Smooth muscle cell of the brain vasculature (primary cell): ENCODE results near the gene CYBB.

Experiments
- DNase-seq: peaks from one replicate; pipeline ENCODE4 v3.0.0-alpha.2; 2012; ENCODE audit warnings: low read depth, low spot score

CYBB gene

DNA sequence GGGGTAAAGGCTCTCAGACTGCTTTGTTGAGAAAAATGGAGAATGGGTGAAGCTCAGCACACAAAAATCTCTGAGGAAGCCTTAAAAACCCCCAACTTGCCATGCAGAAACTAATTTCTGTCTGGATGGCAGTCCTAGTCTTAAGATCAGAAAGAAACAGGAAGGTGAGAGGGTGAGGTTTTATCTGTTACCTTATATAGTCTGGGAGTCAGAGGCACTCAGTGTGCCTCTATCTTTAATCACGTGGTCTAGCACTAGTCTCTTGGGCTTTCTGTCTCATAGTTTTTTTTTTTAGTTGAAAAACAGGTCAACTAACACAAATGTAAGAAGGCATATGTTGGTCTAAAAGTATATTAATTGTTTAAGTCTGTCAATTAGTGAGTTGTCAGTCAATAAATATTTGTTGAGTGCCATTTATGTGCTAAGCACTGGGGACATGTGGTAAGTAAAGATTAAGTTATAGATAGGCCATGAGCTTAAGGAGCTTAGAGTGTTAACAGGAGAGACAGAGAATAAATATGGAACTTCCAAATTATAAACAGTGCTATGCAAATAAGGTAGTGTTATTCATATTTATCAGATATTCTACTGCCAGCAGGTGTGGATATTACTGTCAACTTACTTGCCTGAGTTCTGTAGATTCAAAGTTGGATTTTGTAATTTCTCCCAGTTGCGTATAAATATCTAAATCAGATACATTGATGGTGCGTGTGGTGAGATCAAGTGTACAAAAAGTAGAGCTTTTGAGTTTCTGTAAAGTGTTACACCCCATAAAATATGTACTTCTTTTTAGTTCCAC lies 7.0 kb downstream of the CYBB start:
- DNase-seq, result no peak

DNA sequence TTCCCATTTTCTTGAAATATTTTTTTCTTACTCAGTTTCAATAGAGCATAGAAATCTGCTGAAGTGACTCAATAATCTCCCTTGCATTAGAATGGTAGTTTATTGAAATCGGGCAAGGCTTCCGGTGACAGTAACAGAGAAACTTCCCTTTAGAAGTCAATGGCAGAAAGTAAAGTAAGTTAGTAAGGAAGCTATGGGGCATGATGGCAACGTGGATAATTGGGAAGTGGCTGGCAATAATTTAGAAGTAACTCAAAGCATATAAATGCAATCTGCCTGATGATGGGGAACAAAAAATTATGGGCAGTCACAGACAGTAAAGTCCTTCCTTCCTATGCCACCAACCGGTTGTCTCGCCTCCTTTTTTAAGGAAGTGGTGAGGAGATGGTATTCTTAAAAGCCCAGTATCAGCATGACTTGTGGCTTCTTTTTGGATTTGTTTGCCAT lies 7.6 kb downstream of the CYBB start:
- DNase-seq, result no peak

DNA sequence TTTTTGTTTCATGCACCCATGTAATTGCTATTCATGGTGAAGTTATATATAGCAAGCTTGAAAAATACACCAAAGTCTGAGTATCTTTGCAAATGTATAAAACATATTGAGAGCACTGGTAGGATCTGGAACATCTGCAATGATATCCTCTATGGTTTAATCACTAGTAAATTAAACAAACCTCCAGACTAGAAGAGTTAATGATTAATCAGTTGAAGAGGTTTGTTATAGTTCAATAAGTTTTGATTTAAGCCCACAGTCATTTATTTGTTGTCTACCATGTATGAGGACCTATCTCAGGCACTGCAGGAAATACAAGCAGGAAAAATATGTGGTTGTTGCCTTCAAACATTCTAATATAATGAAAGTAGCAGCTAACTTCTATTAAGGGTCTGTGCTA lies 16.5 kb downstream of the CYBB start:
- no peak for DNase-seq

- no peak for DNase-seq
These were observed 16.9 kb downstream of the CYBB start for GRCh38 chrX:37796805-37797204.

DNA sequence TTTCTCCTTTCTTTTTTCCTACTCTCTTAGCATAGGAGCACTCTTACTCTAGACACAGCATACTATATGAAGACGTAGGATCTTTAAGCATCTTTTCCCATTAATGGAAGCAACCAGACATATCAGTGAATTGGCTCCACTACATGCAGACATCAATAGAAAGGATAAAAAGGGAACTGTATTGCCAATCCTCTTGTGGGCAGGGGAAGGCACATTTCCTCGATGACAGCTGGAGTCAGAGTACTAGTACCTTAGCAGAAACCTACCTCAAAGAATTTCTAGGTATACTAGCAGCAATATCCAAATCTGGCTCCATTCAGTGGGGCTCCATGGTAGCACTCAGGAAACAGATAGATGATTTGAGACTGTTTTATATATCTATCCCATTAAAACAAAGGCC lies 20.1 kb downstream of the CYBB start:
- DNase-seq, result no peak

GRCh38 chrX:37800717-37801116 lies 20.9 kb downstream of the CYBB start:
- DNase-seq, result no peak

- peak; percentile 13 for DNase-seq
These were observed 22.2 kb downstream of the CYBB start for GRCh38 chrX:37802028-37802427.

DNA sequence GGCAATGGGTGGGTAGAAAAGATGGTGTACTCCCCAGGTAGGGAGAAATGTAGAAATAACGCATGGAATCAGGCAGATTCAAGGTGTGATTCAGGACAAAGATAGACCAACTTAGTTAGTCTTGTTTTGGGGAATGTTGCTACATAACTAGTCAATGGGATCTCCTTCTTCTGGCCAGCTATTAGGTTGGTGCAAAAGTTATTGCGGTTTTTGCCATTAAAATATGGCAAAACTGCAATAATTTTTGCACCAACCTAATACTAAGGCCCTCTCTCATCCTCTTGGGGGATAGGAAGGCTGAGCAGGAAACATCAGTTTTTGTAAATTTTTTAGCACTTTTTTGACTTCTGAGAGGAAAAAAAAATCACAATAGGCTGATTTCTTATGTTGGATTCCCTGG lies 23.2 kb downstream of the CYBB start:
- no peak for DNase-seq

- DNase-seq, result no peak
These were observed 30.1 kb downstream of the CYBB start for GRCh38 chrX:37809970-37810369.

DNA sequence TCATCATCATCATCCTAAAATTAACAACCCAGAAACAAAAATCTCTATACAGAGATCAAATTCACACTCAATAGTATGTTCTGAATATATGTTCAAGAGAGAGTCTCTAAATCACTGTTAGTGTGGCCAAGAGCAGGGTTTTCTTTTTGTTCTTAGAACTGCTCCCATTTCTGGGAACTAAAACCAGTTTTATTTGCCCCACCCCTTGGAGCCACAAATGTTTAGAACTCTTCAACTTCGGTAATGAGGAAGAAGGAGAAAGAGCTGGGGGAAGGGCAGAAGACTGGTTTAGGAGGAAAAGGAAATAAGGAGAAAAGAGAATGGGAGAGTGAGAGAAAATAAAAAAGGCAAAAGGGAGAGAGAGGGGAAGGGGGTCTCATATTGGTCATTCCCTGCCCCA lies 32.3 kb downstream of the CYBB start:
- no peak for DNase-seq

- DNase-seq, result no peak
These were observed 33.7 kb downstream of the CYBB start for GRCh38 chrX:37813570-37813969.

DNA sequence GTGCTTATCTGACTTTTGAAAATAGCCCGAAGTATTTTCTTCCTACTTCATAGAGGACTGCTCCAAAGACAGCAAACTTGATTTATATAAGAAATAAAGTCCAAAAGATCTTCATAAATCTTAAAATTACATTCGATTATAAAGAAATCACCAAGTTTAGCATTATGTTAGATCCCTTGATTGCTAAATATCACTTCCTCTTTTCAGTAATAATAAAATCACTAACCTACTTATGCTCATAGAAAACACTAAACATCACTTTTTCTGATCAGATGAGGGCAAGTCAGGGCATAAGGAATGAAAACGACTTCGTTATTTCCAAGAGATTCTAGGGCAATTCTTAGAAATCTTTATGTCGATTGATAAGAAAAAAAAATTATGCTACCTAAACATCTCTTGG lies 35.5 kb downstream of the CYBB start:
- no peak for DNase-seq

DNA sequence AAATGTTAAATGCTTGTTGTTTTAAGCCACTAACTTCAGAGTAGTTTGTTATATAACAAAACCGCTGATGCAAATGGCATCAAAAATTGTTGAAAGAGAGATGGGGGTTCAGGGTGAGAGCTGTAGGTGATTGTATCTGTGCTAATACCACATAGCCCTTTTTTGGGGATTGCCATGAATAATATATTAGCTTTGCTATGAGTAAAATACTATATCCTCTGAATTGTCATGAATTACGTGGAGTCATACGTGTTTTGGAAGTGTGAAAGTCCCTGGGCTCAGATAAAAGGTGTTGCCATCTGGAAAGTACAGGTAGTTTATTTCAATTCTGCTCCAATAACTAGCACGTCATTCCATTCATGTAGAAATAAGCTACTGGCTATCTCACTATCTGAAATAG lies 36.9 kb downstream of the CYBB start:
- no peak for DNase-seq

- no peak for DNase-seq
These were observed 37.3 kb downstream of the CYBB start for GRCh38 chrX:37817176-37817575.

- DNase-seq, result no peak
These were observed 37.7 kb downstream of the CYBB start for GRCh38 chrX:37817579-37817978.

DNA sequence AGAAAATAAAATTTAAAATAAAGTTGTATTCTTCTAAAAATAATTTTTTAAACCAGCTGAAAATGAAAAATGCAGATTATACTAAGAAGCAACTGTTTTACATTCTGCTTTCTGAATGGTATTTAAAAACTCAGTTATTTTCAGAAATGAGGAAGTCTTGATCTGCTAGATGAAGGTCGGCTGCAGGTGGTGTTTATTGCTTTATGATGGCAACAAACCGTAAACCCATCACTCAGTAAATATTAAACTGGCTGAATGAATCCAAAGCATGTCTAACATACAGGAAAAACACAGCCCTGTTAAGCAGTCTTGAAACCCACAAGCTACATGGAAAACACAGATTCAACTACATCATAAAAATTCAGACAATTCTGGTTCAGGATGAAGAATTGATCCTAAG lies 38.2 kb downstream of the CYBB start:
- DNase-seq, result no peak

DNA sequence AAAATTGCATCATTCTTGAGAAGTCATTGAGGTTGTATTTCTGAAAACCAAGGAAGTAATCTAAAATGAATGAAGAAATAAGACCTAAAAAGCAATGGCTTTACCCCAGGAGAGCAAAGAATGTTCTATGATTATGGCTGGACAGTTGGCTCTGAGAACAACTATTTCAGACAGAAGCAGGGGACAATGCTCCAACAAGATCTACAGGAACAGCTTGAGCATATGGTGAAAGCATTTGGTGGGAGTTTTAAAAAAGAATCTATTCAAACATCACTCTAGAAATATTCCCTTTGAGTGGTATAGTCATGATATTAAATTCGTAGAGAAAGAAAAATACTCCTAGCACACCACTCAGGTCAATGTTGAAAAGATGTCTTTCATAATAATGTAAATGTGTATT lies 40.8 kb downstream of the CYBB start:
- no peak for DNase-seq

DNA sequence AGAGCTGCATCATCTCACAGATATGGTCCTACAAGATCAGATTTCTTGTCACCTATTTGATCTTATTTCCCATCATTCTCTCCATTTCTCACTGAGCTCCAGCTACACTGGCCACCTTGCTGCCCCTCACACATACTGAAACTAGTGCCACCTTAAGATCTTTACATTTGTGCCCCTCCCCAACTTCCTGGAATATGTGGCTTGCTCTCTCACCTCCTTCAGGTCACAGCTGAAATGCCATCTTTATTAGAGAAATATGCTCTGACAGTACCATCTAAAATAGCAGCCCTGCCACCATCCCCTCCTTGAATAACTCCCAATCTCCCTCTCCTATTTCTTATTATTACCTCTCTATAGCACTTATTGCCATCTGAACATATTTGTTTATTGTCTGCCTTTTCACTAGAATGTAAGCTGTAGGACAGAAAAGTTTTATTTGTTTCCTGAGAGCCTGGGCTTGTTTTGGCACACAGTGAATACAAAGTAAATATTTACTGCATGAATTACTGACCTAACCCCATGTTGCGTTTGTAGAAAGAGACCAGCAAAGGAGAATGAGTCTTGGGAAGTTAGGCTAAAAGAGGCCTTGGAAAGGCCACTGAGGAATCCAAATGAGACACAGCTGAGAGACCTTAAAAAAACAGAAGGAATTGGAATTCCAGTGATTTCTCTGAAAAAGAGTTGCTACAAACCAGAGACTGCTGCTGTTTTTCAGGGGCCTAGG lies 44.8 kb downstream of the CYBB start:
- no peak for DNase-seq

GRCh38 chrX:37825215-37825842 lies 45.5 kb downstream of the CYBB start:
- DNase-seq, result no peak

- no peak for DNase-seq
These were observed 49.9 kb downstream of the CYBB start for GRCh38 chrX:37829721-37830120.

DNA sequence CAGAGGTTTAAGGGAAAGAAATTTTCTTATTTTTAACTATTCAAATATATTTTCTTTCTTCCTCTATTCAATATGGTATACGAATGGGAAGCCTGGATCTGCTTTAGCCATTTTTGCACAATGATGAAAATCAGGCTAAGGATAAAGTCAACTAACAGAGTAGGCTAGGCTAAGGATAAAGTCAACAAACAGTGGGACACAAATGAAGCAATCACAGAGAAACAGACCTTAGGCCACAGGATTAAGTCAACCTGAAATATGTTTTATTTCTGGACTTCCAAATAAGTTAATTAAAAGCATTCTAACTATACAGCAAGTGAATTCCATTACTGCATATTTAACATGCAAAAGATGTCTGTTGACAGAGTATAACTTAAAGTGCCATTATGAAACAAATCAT lies 50.5 kb downstream of the CYBB start:
- DNase-seq, result no peak

GRCh38 chrX:37834937-37835336 lies 55.1 kb downstream of the CYBB start:
- no peak for DNase-seq

DNA sequence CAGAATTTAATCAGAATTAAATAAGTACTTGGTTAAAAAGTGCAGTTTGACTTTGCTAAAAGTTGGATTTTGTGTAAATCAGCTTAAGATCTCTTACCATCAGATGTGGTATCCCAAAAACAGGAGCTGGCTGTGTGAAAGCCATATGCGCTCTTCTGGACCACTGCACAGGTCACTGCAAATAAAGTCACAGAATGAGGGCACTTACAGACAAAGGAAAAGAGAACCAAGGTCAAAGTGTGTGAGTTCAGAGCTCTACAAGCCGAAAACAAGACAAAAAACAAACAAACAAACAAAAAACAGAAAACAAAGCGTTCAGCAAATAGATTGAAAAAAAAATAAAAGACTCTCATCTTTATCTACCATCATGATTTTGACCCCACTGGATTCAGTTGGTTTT lies 61.1 kb downstream of the CYBB start:
- no peak for DNase-seq
